WI38 (cell line): ENCODE data around the gene EXOC4.

Experiments used
- H3K4me3 ChIP-seq: 2 replicates; pipeline ENCODE4 v1.5.1; 2011; ENCODE audit warnings: low read depth, mild to moderate bottlenecking, control low read depth, low read length
- TF ChIP-seq, protein P1 (sequence below): IDR thresholded peaks from 2 replicates; pipeline ENCODE4 v1.5.1; 2012; ENCODE audit warnings: low read depth, mild to moderate bottlenecking, control low read depth, low read length

Gene EXOC4

DNA sequence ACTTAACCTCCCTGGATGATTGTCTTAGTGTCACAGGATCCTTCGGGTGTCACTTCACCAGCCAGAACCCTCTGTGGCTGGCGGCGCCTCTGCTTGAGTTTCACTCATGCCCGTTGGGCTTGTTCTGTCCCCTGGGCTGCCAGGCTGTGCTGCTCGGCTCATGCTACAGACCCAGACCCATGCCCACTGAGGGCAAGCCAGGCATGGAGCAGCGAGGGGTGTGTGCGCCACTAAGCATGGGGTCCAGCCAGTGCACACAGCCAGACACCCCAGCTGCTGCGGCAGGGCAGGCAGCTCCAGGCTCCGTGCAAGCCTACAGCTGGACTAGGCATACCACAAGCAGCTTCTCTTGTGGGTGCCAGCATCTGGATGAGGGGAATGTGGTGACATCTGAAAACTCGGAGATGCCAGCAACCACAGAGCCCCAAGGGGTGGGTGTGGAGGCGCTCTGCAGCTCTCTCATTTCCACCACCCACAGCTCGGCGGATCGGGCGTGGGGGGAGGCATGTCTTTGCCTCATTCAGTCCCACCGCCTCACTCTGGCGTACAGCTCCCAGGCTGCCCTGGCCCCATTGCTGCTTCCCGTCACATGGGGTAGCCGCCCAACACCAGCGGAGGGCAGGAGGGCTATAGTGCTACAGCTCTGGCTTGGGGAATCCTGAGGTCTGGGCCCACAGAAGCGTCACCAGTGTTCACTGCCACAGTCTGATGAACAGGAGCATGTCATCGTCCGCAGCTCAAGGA is 604.7 kb downstream of the EXOC4 start:
- TF ChIP-seq, protein P1, sequence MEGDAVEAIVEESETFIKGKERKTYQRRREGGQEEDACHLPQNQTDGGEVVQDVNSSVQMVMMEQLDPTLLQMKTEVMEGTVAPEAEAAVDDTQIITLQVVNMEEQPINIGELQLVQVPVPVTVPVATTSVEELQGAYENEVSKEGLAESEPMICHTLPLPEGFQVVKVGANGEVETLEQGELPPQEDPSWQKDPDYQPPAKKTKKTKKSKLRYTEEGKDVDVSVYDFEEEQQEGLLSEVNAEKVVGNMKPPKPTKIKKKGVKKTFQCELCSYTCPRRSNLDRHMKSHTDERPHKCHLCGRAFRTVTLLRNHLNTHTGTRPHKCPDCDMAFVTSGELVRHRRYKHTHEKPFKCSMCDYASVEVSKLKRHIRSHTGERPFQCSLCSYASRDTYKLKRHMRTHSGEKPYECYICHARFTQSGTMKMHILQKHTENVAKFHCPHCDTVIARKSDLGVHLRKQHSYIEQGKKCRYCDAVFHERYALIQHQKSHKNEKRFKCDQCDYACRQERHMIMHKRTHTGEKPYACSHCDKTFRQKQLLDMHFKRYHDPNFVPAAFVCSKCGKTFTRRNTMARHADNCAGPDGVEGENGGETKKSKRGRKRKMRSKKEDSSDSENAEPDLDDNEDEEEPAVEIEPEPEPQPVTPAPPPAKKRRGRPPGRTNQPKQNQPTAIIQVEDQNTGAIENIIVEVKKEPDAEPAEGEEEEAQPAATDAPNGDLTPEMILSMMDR: no peak
- no peak overlapping the region for H3K4me3 ChIP-seq

DNA sequence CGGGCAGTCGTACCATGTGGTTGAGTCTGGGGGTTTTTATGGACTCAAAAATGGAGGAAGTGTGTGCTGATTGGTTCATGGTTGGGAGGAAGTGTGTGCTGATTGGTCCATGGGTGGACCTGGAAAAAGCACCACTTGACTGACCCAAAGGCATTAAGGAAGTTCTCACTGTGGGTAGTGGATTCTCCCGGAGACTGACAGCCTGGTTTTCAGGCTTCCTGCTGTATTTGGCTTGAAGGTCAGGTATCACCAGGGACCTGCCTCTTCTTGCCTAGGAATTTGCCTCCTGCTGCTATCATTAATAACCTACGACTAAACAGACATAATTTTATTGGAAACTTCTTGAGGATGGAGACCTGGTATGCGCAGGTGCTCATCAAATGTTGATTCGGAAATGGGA is 605.4 kb downstream of the EXOC4 start:
- TF ChIP-seq, protein P1: no peak
- H3K4me3 ChIP-seq: no peak overlapping the region

DNA sequence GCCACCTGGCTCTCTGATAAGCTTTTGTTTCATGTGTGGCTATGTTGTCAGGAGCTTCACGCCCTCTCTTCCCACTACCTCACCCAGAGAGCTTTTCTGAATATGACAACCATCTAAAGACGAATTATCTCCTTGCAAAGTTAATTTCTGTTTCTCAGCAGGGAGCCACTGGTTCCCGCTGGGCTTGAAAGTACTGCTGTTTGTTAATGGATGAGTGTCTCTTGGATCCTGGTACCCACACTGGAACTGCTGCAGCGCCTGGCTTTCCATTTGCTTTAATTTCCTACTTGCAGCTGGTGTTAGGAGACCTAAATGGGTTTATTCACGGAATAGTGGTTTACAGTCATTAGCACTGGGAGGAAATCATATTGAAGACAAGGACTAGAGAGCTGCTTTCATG is 606.4 kb downstream of the EXOC4 start:
- TF ChIP-seq, protein P1: no peak
- H3K4me3 ChIP-seq: no peak overlapping the region

DNA sequence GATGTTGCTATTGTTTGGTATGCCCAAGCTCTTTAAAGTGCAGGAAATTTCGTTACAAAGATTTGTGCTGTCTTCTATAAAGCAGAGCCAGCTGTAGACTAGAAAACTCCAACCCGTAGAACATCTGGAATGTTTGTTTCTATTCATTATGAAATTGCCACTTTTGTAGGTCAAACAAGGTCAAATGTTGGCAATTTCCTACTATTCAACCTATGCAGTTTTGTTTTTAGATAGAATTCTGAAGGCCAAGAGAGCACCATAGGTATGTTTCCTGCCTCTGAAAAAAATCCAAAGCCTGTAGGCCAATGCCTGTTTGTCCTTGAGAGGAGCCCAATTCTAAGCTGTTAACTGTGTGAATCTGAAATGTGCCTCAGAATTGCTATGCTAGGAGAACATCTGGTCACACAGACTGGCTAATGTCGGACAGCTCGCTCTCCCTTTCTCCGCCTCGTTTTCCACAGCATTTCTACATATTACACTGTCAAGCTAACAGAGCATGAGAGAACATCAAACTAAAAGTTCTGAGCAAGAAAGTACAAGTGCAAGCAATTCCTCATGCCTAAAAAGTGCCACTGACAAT is 607.1 kb downstream of the EXOC4 start:
- TF ChIP-seq, protein P1: no peak

DNA sequence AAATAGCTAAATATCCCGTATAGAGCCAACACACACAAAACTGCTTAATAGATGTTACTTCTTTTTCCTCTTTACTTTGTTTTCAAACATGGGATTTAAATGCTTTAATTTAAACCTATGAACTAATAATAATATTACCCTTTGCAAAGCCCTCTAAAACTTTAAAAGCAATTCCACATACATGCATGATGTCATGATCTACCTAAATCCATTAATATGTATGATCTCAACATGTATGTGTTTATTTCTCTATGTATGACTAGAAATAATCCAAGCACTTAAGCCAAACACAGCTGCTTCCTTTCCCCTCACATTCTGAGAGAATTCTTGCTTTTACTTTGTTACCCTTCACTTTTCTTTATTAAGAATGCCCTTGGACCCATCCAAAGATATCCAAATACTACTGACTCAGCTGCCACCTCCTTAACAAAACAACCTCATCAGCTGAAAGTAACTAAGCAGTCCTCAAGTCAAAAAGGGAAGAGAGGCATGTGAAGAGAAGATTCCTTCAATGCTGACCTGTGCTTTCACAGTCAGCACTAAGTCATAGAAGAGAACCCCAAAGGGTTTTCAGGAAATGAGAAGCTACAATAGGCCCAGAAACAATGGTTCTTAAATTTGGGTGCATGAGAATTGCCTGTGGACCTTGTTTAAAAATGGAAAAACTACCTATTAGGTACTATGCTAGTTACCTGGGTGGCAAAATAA is 607.9 kb downstream of the EXOC4 start:
- H3K4me3 ChIP-seq: no peak overlapping the region
- TF ChIP-seq, protein P1: no peak

More for the DNA sequence above, 607.1 kb downstream of the EXOC4 start:
- H3K4me3 ChIP-seq: no peak overlapping the region

DNA sequence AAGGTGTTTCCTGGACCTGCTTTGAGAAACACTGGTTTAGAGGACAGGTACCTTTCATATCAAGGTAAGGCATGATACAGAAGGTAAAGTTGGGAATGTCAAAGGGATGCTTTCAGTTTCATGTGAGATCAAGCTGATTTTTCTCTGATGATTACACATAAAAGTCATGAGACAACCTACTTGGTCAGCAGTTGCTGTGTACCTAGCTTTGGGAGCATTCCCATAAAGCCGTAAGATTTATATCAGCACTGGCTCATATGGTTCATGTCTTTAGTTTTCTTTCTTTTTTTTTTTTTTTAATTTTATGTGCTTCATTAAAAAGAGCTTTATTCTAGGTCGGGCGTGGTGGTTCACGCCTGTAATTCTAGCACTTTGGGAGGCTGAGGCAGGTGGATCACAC is 609.0 kb downstream of the EXOC4 start:
- no peak overlapping the region for H3K4me3 ChIP-seq
- TF ChIP-seq, protein P1: no peak
